Measurements from ENCODE around the gene PGAP1. TPM values are rescaled to one million over a fixed set of nuclear protein-coding genes. Genes with fewer than 3 reads are reported as not detected.

The PGAP1 gene
- total and polyA plus RNA-seq, 2 donors (not counting 1 experiment from before 2014, with no cell fraction given) = 0.25 to 21.8 TPM

GRCh38 chr2:196899976-196900375 is 26.5 kb downstream of the PGAP1 start:
- no CpG with 5 or more reads among the region's 3 CpGs for WGBS (ENCODE audit: insufficient coverage)
- ChIA-PET CTCF (no interaction called here), POLR2A (no interaction called here)
- Mint-ChIP-seq H3K9me3 (ENCODE audit: insufficient read depth) (no peaks in the 10 kb centered on the region), H3K27ac (no peak overlapping the region), H3K4me1 (no peaks in the 10 kb centered on the region), H3K4me3 (no peak overlapping the region), H3K27me3 (no peaks in the 10 kb centered on the region)
- no peak overlapping the region for H3K27ac ChIP-seq (ENCODE audit: low read length in 2 of 2)
- no peak overlapping the region for H3K4me2 ChIP-seq (replicated peaks; ENCODE audit: low read depth, low read length, poor library complexity, severe bottlenecking)
- no peak overlapping the region for H2AFZ ChIP-seq (ENCODE audit: insufficient read depth, low read depth, low read length, poor library complexity, severe bottlenecking)
- DNase-seq (no peak), ATAC-seq (ENCODE audit: low read depth) (no peak)
- no peak overlapping the region for H3K9ac ChIP-seq (ENCODE audit: low read length)
- TF ChIP-seq CTCF (IDR thresholded peaks at IDR 0.05) = no peak
- no peaks in the 10 kb centered on the region for H3K4me1 ChIP-seq (ENCODE audit: control insufficient read depth in 2 of 2, insufficient read depth in 2 of 2, low read length in 2 of 2)
- H3K36me3 ChIP-seq (replicated peaks in 1 of 2; ENCODE audit: control extremely low read depth in 1 of 2, control insufficient read depth in 1 of 2, extremely low read depth in 1 of 2, insufficient read depth in 2 of 2, low read length in 1 of 2) = no peaks in the 10 kb centered on the region
- H4K20me1 ChIP-seq (ENCODE audit: control insufficient read depth, insufficient read depth, low read length, poor library complexity, severe bottlenecking) = no peaks in the 10 kb centered on the region
- H3K27me3 ChIP-seq (replicated peaks in 1 of 4; ENCODE audit: control extremely low read depth in 1 of 4, control insufficient read depth in 3 of 4, insufficient read depth in 4 of 4, low read length in 3 of 4) = no peaks in the 10 kb centered on the region
- no peaks in the 10 kb centered on the region for H3K9me3 ChIP-seq (ENCODE audit: control extremely low read depth in 1 of 3, control insufficient read depth in 2 of 3, insufficient read depth in 1 of 3, low read length in 2 of 3)
- no peak overlapping the region for H3K4me3 ChIP-seq (ENCODE audit: control extremely low read depth in 1 of 5, extremely low read depth in 1 of 5, insufficient read depth in 1 of 5, low read depth in 2 of 5, low read length in 4 of 5)
- no peaks in the 10 kb centered on the region for H3K79me2 ChIP-seq (ENCODE audit: control insufficient read depth, insufficient read depth, low read length)
- intact Hi-C loops (cut with micrococcal nuclease) = no loop called here

- Histone ChIP-seq H3K9me3 (ENCODE audit: control extremely low read depth in 1 of 3, control insufficient read depth in 2 of 3, insufficient read depth in 1 of 3, low read length in 2 of 3) (no peaks in the 10 kb centered on the region), H3K27me3 (replicated peaks in 1 of 4; ENCODE audit: control extremely low read depth in 1 of 4, control insufficient read depth in 3 of 4, insufficient read depth in 4 of 4, low read length in 3 of 4) (no peaks in the 10 kb centered on the region), H3K9ac (ENCODE audit: low read length) (no peak overlapping the region), H3K79me2 (ENCODE audit: control insufficient read depth, insufficient read depth, low read length) (no peaks in the 10 kb centered on the region), H4K20me1 (ENCODE audit: control insufficient read depth, insufficient read depth, low read length, poor library complexity, severe bottlenecking) (no peaks in the 10 kb centered on the region), H3K4me1 (ENCODE audit: control insufficient read depth in 2 of 2, insufficient read depth in 2 of 2, low read length in 2 of 2) (no peaks in the 10 kb centered on the region), H3K36me3 (replicated peaks in 1 of 2; ENCODE audit: control extremely low read depth in 1 of 2, control insufficient read depth in 1 of 2, extremely low read depth in 1 of 2, insufficient read depth in 2 of 2, low read length in 1 of 2) (no peaks in the 10 kb centered on the region), H2AFZ (ENCODE audit: insufficient read depth, low read depth, low read length, poor library complexity, severe bottlenecking) (no peak overlapping the region), H3K4me3 (ENCODE audit: control extremely low read depth in 1 of 5, extremely low read depth in 1 of 5, insufficient read depth in 1 of 5, low read depth in 2 of 5, low read length in 4 of 5) (no peak overlapping the region), H3K4me2 (replicated peaks; ENCODE audit: low read depth, low read length, poor library complexity, severe bottlenecking) (no peak overlapping the region), H3K27ac (ENCODE audit: low read length in 2 of 2) (no peak overlapping the region)
- POLR2A ChIA-PET = no interaction called here
- CTCF ChIA-PET = no interaction called here
- Mint-ChIP-seq H3K27me3 (no peaks in the 10 kb centered on the region), H3K9me3 (ENCODE audit: insufficient read depth) (no peaks in the 10 kb centered on the region), H3K4me3 (no peak overlapping the region), H3K27ac (no peak overlapping the region), H3K4me1 (no peaks in the 10 kb centered on the region)
- DNase-seq = no peak
- intact Hi-C loops (cut with micrococcal nuclease) = no loop called here
- no peak for ATAC-seq (ENCODE audit: low read depth)
- TF ChIP-seq CTCF (IDR thresholded peaks at IDR 0.05) (no peak), EZH2 (IDR thresholded peaks at IDR 0.05; ENCODE audit: borderline replicate concordance, insufficient read depth, low read depth, low read length, poor library complexity, severe bottlenecking) (no peak)
- no CpG with 5 or more reads among the region's 2 CpGs for WGBS (ENCODE audit: insufficient coverage)
Observed at GRCh38 chr2:196891136-196891535, 35.4 kb downstream of the PGAP1 start.
